Adrenal gland (tissue), 12 donors: ENCODE data around the gene SHISAL1. TPM values are rescaled to one million over a fixed set of nuclear protein-coding genes. Genes with fewer than 3 reads are reported as not detected.

Experiments used
- DNase-seq, 7 donors: peaks; one replicate each; pipeline ENCODE4 v3.0.0-alpha.2; 2019 to 2020
- H3K27ac ChIP-seq, 5 donors: fragments of 200-600 bp; sonication (generic) in 4 of 5; 1 replicate in 3 of 5; 2 replicates in 2 of 5; pipeline versions ENCODE4 v1.5.1 to v1.8.0; 2016 to 2020; ENCODE audit warnings: mild to moderate bottlenecking in 1 of 5
- H3K27me3 ChIP-seq: fragments of 200-600 bp; 2 replicates; pipeline ENCODE4 v1.8.0; 2021
- H3K36me3 ChIP-seq, 2 donors: fragments of 200-600 bp; replicated peaks in 1 of 2; 1 replicate in 1 of 2; 2 replicates in 1 of 2; pipeline versions ENCODE4 v1.5.1 to v1.8.0; 2018 to 2022
- H3K4me1 ChIP-seq, 2 donors: fragments of 200-600 bp; replicated peaks in 1 of 2; 1 replicate in 1 of 2; 2 replicates in 1 of 2; pipeline versions ENCODE4 v1.5.1 to v1.8.0; 2018 to 2021
- H3K4me3 ChIP-seq, 4 donors: fragments of 200-600 bp; sonication (generic) in 3 of 4; one replicate each; pipeline ENCODE4 v1.5.1; 2016 to 2018
- H3K9me3 ChIP-seq, 3 donors: fragments of 200-600 bp; sonication (generic) in 1 of 3; replicated peaks in 1 of 3; 1 replicate in 2 of 3; 2 replicates in 1 of 3; pipeline versions ENCODE4 v1.5.1 to v1.8.0; 2016 to 2021
- CTCF ChIP-seq, 6 experiments: fragments of 450-650 bp in 4 of 6; fragments of 200-600 bp in 2 of 6; sonication (generic) in 1 of 6; IDR thresholded peaks; 1 replicate in 5 of 6; 2 replicates in 1 of 6; pipeline versions ENCODE4 v1.5.1 to v1.8.0; 2016 to 2021; ENCODE audit warnings: antibody characterized with exemption in 6 of 6, mild to moderate bottlenecking in 2 of 6, moderate library complexity in 1 of 6
- POLR2A ChIP-seq, 2 donors: fragments of 450-650 bp; IDR thresholded peaks; one replicate each; pipeline ENCODE4 v1.6.1; 2017; ENCODE audit warnings: antibody characterized with exemption in 2 of 2, mild to moderate bottlenecking in 2 of 2, moderate library complexity in 1 of 2
- WGBS, 4 donors: extraction: QIAGEN DNeasy Blood & Tissue Kit in 2 of 4; methylation state at CpG; one replicate each; pipeline versions ENCODE4 v1.1.5 to v1.1.7; 2013 to 2017; 5-methylcytosine and 5-hydroxymethylcytosine counted together
- intact Hi-C, 2 donors: fragments of 100-400 bp; cut with DNase I; formaldehyde crosslinking; loops; one replicate each; pipeline versions ENCODE4 v1.14.1 to v1.15.0; 2022 to 2023
- polyA plus RNA-seq, 3 donors: library from polyadenylated mRNA; stranded (reverse); fragments of 200-250 nt in 2 of 3; fragments of 350-450 nt in 1 of 3; fragmentation: Illumina TruSeq in 1 of 3; extraction: RNeasy Lipid Tissue Mini Kit (QIAGEN cat#74804) in 1 of 3; gene quantifications; one replicate each; pipeline ENCODE4 v1.2.3, GENCODE V29; 2013 to 2014
- total RNA-seq, 9 donors: library from RNA; depleted of rRNA in 4 of 9; stranded (reverse); fragments of >200 nt in 4 of 9; fragments of 120-200 nt in 1 of 9; fragmentation: NEBNext Ultra II Directional in 1 of 9; extraction: Animal tissue kit (Norgen Biotek cat#: 25700) in 1 of 9; gene quantifications; one replicate each; pipeline versions ENCODE4 v1.1.0 to v1.2.4, GENCODE V29; 2013 to 2023
- donor health status: healthy with polysubstance abuse.
- donor health status: Bipolar disorder and iron deficiency.
- donor health status: DM: yes; HTN: yes; CAD: no.
- donor health status: DM: no; HTN: no; CAD: no.
- donor health status: DM: no; HTN: no; CAD: no.
- donor health status: DM: yes; HTN: yes; CAD: no.

Gene SHISAL1
- total and polyA plus RNA-seq, 12 donors = 0.33 to 2.4 (median 1.0) TPM

GRCh38 chr22:44342347-44342956, 29.7 kb upstream of the SHISAL1 start:
- intact Hi-C loops = no loop called here
- H3K4me3 ChIP-seq = no peak overlapping the region
- peaks cover 0 to 4% of the 10 kb centered on the region in 2 donors for H3K4me1 ChIP-seq
- TF ChIP-seq CTCF (IDR thresholded peaks at IDR 0.05) = no peak
- TF ChIP-seq POLR2A (IDR thresholded peaks at IDR 0.05) = no peak
- H3K27me3 ChIP-seq = peaks cover 2% of the 10 kb centered on the region
- no peak for DNase-seq
- no peaks in the 10 kb centered on the region for H3K9me3 ChIP-seq
- WGBS, 4 donors = 83 to 100% (median 95%) methylated on average over 1 to 5 of the region's 5 CpGs
- peak overlapping the region in 1 of 5 donors; percentile 21 for H3K27ac ChIP-seq
- no peaks in the 10 kb centered on the region for H3K36me3 ChIP-seq

DNA sequence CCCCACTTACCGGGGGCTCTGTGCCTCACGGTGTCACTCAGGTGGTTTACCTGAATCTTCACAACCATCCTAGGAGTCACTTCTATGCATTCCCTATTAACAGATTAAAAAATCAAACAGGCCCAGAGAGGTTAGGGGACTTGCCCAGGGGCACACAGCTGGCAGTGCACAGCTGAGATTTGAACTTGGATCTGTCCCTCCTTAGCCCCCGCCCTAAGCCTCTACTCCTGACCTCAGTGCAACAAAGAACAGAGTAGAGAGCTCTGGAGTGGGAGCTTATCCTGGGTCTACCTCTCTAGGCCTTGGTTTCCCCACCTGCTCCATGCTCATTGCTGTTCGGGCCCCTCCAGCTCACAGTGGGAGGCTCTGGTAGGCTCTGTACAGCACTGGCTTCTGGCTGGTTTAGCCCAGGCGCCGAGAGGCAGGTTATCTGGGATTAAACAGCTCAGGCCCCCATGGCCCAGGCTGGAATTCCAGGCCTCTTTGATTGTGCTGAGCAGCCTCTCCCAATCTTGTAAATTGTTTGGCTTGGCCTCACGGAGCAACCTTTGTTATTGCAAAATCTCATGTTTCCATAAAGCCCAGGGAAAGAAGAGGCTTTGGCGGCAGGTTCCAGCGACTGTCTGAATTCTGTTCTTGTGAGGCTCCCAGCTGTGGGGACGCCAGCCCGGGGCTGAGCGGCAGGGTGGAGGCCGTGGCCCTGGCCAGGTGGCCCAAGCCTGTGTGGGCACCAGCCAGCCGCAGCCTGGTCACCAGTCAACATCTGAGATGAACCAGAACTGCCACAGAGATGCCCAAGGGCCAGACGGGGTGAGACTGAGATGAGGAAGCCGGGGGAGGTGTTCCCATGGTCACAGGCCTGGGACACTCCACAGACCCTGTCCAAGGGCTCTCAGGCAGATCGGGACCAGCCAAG, 28.9 kb upstream of the SHISAL1 start:
- peak in 1 of 7 donors; percentile 57 for DNase-seq
- intact Hi-C loops = no loop called here
- H3K4me1 ChIP-seq = no peaks in the 10 kb centered on the region
- H3K36me3 ChIP-seq = no peaks in the 10 kb centered on the region
- no peak overlapping the region for H3K4me3 ChIP-seq
- no peaks in the 10 kb centered on the region for H3K9me3 ChIP-seq
- peak overlapping the region in 1 of 5 donors; percentile 21 for H3K27ac ChIP-seq
- H3K27me3 ChIP-seq = peaks cover 2% of the 10 kb centered on the region
- no peak for TF ChIP-seq POLR2A (IDR thresholded peaks at IDR 0.05)
- no peak for TF ChIP-seq CTCF (IDR thresholded peaks at IDR 0.05)
- WGBS, 4 donors = 48 to 88% (median 71%) methylated on average over 5 to 17 of the region's 17 CpGs

DNA sequence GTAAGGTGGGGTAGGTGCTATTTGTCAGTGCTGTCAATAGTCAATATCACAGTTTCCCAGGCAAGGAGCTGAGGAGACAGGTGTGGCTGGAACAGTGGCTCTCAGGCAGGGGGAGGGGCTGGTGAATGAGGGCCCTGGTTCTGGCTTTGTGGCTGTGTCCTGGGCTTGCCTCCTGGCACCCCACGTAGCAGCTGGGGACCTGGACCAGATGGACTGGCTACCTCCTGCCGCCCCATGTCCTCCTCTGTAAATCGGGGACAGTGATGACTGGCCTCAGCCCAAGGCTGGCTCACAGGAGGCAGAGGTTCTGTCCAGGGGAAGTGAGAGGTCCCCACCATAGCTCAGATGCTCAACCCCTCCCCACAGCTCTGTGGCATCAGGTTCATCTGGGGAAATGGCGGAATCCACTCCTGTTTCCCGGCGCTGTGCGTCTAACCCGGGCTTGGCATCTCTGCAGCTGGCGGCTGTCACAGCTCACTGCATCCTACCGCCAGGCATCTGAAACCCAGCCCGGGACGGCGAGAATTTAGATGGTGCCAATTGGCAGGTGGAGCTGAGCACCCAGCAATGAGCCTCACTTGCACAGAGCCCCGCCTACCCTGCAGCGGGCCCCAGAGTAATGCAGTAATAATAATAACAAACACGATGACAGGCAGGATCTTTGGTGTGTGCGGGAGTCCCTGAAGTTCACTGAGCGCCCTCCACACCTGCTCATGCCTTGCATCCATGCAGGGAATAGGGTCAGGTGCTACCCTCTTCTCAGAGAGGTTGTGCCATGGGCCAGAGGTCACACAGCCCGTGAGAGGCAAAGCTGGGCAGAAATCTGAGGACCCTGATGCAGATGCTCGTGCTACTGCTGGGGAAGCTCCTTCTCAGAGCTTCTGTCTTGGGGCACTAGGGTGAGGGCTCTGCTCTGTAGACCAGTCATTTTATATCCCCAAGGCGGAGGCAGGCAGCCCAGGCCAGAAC, 27.8 kb upstream of the SHISAL1 start:
- Histone ChIP-seq H3K36me3 (no peaks in the 10 kb centered on the region), H3K4me1 (no peaks in the 10 kb centered on the region), H3K27ac (no peak overlapping the region), H3K4me3 (no peak overlapping the region), H3K9me3 (no peaks in the 10 kb centered on the region), H3K27me3 (no peaks in the 10 kb centered on the region)
- DNase-seq = no peak
- TF ChIP-seq POLR2A (IDR thresholded peaks at IDR 0.05) (no peak), CTCF (IDR thresholded peaks at IDR 0.05) (no peak)
- WGBS, 4 donors = 71 to 93% (median 82%) methylated on average over 7 to 21 of the region's 21 CpGs
- intact Hi-C loops = no loop called here
